Nucleus accumbens (tissue), 56 donors: ENCODE data around the gene SNRPD2.

Source experiments
- DNase-seq, 56 donors: peaks; one replicate each; lab custom pipeline; 2025; lab: John Stamatoyannopoulos, UW

SNRPD2 gene

GRCh38 chr19:45663800-45664199 lies 28.0 kb downstream of the SNRPD2 start:
- no peak for DNase-seq

- DNase-seq = no peak
Observed at GRCh38 chr19:45660636-45661035, 31.1 kb downstream of the SNRPD2 start.

- DNase-seq = no peak
Observed at GRCh38 chr19:45659096-45659729, 32.5 kb downstream of the SNRPD2 start.

GRCh38 chr19:45657520-45658167 lies 34.1 kb downstream of the SNRPD2 start:
- no peak for DNase-seq

- DNase-seq = no peak
Observed at GRCh38 chr19:45655073-45655472, 36.7 kb downstream of the SNRPD2 start.

GRCh38 chr19:45653634-45654033 lies 38.1 kb downstream of the SNRPD2 start:
- DNase-seq = no peak

GRCh38 chr19:45650722-45651121 lies 41.0 kb downstream of the SNRPD2 start:
- DNase-seq = no peak

- DNase-seq = no peak
Observed at GRCh38 chr19:45646345-45646698, 45.4 kb downstream of the SNRPD2 start.

- peak; percentile 59 to 98 (median 90) for DNase-seq
Observed at GRCh38 chr19:45645631-45646344, 46.0 kb downstream of the SNRPD2 start.

- DNase-seq = peak in 38 of 56 donors; percentile 74 to 97 (median 94)
Observed at GRCh38 chr19:45645068-45645630, 46.6 kb downstream of the SNRPD2 start.

- DNase-seq = peak in 29 of 56 donors; percentile 2 to 55 (median 27)
Observed at GRCh38 chr19:45643927-45644771, 47.6 kb downstream of the SNRPD2 start.

GRCh38 chr19:45643024-45643926 lies 48.5 kb downstream of the SNRPD2 start:
- peak in 53 of 56 donors; percentile 29 to 92 (median 79) for DNase-seq

GRCh38 chr19:45641274-45642105 lies 50.3 kb downstream of the SNRPD2 start:
- peak in 8 of 56 donors; percentile 1 to 26 (median 8) for DNase-seq

- no peak for DNase-seq
Observed at GRCh38 chr19:45640849-45641273, 50.9 kb downstream of the SNRPD2 start.

- DNase-seq = no peak
Observed at GRCh38 chr19:45638930-45639729, 52.6 kb downstream of the SNRPD2 start, which contains the start of gene EML2. TSS of gene EML2 (minus strand) at chr19:45639397. CDS start at chr19:45639376, 21 bp downstream.

- DNase-seq = no peak
Observed at GRCh38 chr19:45637890-45638667, 53.7 kb downstream of the SNRPD2 start.
